ENCODE results near the gene ALK.

GRCh38 chr2:29560566-29560965 is 360.8 kb downstream of the ALK start:
- no peak for TF ChIP-seq CTCF (IDR thresholded peaks at IDR 0.05)
- no peak for TF ChIP-seq POLR2A (IDR thresholded peaks at IDR 0.05)
